Left lung (tissue), 10 donors: ENCODE measurements around the gene GATA5. TPM values are rescaled to one million over a fixed set of nuclear protein-coding genes. Genes with fewer than 3 reads are reported as not detected.

Experiments
- ATAC-seq: fragments of 200-7000 bp; cut with Tn5 transposase; one replicate; pipeline ENCODE4 v1.9.1; 2020; ENCODE audit warnings: moderate library complexity
- DNase-seq, 4 donors: peaks; one replicate each; pipeline ENCODE4 v3.0.0-alpha.2; 2013 to 2020
- H3K27ac ChIP-seq, 2 donors: fragments of 200-600 bp; sonication (generic) in 1 of 2; one replicate each; pipeline versions ENCODE4 v1.5.0 to v1.8.0; 2020 to 2021
- H3K27me3 ChIP-seq, 2 donors: fragments of 200-600 bp; sonication (generic) in 1 of 2; one replicate each; pipeline versions ENCODE4 v1.5.0 to v1.8.0; 2020 to 2021
- H3K36me3 ChIP-seq, 2 donors: fragments of 200-600 bp; sonication (generic) in 1 of 2; one replicate each; pipeline versions ENCODE4 v1.5.0 to v1.8.0; 2020 to 2021
- H3K4me1 ChIP-seq, 2 donors: fragments of 200-600 bp; one replicate each; pipeline ENCODE4 v1.8.0; 2021
- H3K4me3 ChIP-seq, 2 donors: fragments of 200-600 bp; sonication (generic) in 1 of 2; one replicate each; pipeline versions ENCODE4 v1.5.0 to v1.8.0; 2020 to 2021; ENCODE audit warnings: mild to moderate bottlenecking in 1 of 2
- H3K9me3 ChIP-seq, 2 donors: fragments of 200-600 bp; sonication (generic) in 1 of 2; one replicate each; pipeline versions ENCODE4 v1.5.0 to v1.8.0; 2020 to 2021
- CTCF ChIP-seq, 2 donors: fragments of 200-600 bp; sonication (generic) in 1 of 2; IDR thresholded peaks; one replicate each; pipeline versions ENCODE4 v1.5.0 to v1.8.0; 2021; ENCODE audit warnings: antibody characterized with exemption in 2 of 2
- intact Hi-C, 2 donors: fragments of 100-400 bp; cut with DNase I; formaldehyde crosslinking; loops; one replicate each; pipeline versions ENCODE4 v1.11.2 to v1.14.2; 2022
- polyA plus RNA-seq, 6 donors: library from polyadenylated mRNA; unstranded; fragments of 120-200 nt; gene quantifications; one replicate each; pipeline ENCODE4 v1.2.1, GENCODE V29; 2013; ENCODE audit not compliant: insufficient read length in 6 of 6
- total RNA-seq, 2 donors: library from RNA; stranded (reverse); fragmentation: NEBNext Ultra II Directional; extraction: Animal tissue kit (Norgen Biotek cat#: 25700); gene quantifications; one replicate each; pipeline ENCODE4 v1.2.1, GENCODE V29; 2021
- donor health status: DM: no; HTN: yes; CAD: no.
- donor health status: DM: no; HTN: no; CAD: no.

Gene GATA5
- total and polyA plus RNA-seq, 8 donors = 0.84 to 45.8 (median 30.9) TPM

DNA sequence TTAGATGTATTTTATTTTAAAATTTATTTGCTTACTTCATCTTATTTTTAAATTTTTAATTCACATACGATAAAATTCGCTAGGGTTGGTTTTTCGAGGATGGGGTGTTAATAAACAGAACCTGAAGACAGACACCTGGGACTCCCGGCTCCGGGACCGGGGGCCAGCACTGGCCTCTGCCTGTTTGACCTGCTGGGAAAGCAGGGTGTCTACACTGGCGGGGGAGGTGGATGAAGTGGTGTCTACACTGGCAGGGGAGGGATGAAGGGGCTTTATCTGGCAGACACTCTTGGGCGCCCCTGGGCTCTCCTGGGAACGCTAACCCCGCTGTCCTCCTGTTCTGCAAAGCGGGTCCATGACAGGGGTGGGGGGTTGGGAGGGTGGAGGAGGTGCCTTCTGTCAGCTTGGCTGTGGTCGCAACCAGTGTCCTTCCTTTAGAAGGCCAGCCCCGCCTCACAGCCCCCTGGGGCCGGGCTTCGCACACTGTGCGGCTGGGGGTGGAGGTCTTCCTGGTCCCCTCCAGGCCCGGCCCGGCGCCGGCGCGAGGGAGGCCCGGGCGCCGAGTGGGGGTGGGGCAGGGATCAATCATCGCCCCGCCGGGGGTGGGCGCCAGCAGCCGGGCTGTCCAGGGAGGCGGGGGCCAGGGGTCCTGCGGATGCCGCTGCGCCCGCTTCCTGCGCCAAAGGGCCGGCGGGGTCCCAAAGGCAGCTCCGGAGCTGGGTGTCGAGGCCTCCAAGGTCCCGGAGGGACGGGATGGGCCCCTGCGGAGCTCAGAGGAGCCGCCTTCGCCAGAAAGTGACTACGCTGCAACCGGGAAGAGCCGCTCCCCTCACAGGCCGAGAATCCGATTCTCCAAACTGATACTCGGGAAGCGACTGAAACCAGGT is 1.8 kb downstream of the GATA5 start:
- Histone ChIP-seq H3K4me1 (peaks cover 0 to 23% of the 10 kb centered on the region in 2 donors), H3K9me3 (no peaks in the 10 kb centered on the region), H3K27ac (no peak overlapping the region), H3K4me3 (no peak overlapping the region), H3K27me3 (peaks cover 56 to 99% of the 10 kb centered on the region in 2 donors), H3K36me3 (no peaks in the 10 kb centered on the region)
- peak in 1 of 4 donors; percentile 80 for DNase-seq
- no peak for ATAC-seq
- TF ChIP-seq CTCF (IDR thresholded peaks at IDR 0.05) = no peak
- intact Hi-C loops = no loop called here

DNA sequence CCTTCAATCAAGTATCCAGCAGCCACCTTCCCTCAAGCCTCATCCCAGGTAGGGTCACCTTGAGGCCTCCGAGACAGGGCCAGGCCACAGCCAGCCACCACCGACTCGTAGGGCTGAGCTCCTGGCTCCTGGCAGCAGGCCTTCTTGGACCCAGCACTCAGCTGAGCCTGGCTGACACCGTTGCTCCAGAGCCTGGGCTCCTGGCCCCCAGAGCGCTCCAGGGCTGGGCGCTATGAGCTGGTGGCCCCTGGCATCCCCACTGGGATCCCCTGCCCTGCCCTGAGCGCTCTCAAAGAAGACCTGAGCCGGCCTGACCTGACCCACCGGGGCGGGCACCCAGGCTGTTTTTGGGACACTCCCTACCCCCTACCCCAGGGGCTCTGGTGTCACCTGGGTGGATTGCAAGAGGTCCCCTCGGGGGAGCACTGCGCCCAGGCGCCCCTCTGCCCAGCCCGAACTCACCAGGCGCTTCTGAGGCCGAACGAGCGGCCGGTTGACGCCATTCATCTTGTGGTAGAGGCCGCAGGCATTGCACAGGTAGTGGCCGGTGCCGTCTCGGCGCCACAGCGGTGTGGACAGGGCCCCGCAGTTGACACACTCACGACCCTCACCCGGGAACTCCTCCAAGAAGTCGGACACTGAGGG is 2.7 kb downstream of the GATA5 start:
- no peak overlapping the region for H3K27ac ChIP-seq
- no peaks in the 10 kb centered on the region for H3K36me3 ChIP-seq
- TF ChIP-seq CTCF (IDR thresholded peaks at IDR 0.05) = no peak
- ATAC-seq (no peak), DNase-seq (no peak)
- peaks cover 0 to 23% of the 10 kb centered on the region in 2 donors for H3K4me1 ChIP-seq
- intact Hi-C loops = no loop called here
- no peaks in the 10 kb centered on the region for H3K9me3 ChIP-seq
- H3K27me3 ChIP-seq = peaks cover 48 to 99% of the 10 kb centered on the region in 2 donors
- H3K4me3 ChIP-seq = no peak overlapping the region

- no peak for DNase-seq
- no peaks in the 10 kb centered on the region for H3K9me3 ChIP-seq
- peaks cover 41 to 98% of the 10 kb centered on the region in 2 donors for H3K27me3 ChIP-seq
- H3K27ac ChIP-seq = no peak overlapping the region
- H3K4me1 ChIP-seq = peaks cover 0 to 23% of the 10 kb centered on the region in 2 donors
- no peak for ATAC-seq
- TF ChIP-seq CTCF (IDR thresholded peaks at IDR 0.05) = no peak
- no peak overlapping the region for H3K4me3 ChIP-seq
- intact Hi-C loops = no loop called here
- no peaks in the 10 kb centered on the region for H3K36me3 ChIP-seq
These were observed 3.5 kb downstream of the GATA5 start for GRCh38 chr20:62472138-62472940.

DNA sequence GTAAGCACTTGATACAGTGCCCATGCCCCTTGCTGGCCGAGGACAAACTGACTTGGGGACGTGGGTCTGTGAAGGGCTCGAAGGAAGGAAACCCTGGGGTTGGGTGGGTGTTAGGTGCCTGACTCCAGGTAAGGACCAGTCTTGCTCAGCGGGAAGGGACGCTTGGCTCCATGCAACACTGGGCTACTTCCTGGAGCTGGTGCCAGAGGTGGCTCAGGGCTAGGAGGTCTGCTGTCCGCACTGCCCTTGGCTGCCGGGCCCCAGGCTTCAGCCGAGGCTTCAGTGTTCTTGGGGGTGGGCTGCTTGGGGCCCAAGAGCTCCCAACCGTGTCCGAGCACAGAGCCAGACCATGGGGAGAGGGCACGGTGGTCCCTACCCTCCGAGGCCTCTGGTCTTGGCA is 5.3 kb downstream of the GATA5 start:
- Histone ChIP-seq H3K4me3 (no peak overlapping the region), H3K27me3 (peaks cover 29 to 97% of the 10 kb centered on the region in 2 donors), H3K9me3 (no peaks in the 10 kb centered on the region), H3K36me3 (no peaks in the 10 kb centered on the region), H3K4me1 (peaks cover 0 to 10% of the 10 kb centered on the region in 2 donors), H3K27ac (no peak overlapping the region)
- DNase-seq = no peak
- intact Hi-C loops = no loop called here
- no peak for TF ChIP-seq CTCF (IDR thresholded peaks at IDR 0.05)
- ATAC-seq = no peak
